A549 (cell line): ENCODE data around the gene AAR2.

ENCODE experiments used
- MAFK ChIP-seq: fragments of 450-650 bp; IDR thresholded peaks from 2 replicates; pipeline ENCODE4 v1.6.1; 2014; ENCODE audit not compliant: partially characterized antibody
- MAZ ChIP-seq: fragments of 150-350 bp; IDR thresholded peaks from 2 replicates; pipeline ENCODE4 v1.6.1; 2014; ENCODE audit warnings: antibody characterized with exemption, low read depth, low read length, borderline replicate concordance
- RFX5 ChIP-seq: fragments of 450-650 bp; IDR thresholded peaks from 2 replicates; pipeline ENCODE4 v1.7.1; 2014; ENCODE audit warnings: antibody characterized with exemption, mild to moderate bottlenecking, moderate library complexity
- TF ChIP-seq, protein P1 (sequence below): fragments of >200 bp; sonication (Bioruptor Twin); formaldehyde crosslinking; IDR thresholded peaks from 3 replicates; pipeline ENCODE4 v1.5.1; 2016
- TF ChIP-seq, protein P2 (sequence below): fragments of 150-350 bp; IDR thresholded peaks from 2 replicates; pipeline ENCODE4 v1.6.1; 2014; ENCODE audit warnings: low read depth, mild to moderate bottlenecking, low read length

- no peak for TF ChIP-seq MAFK
- TF ChIP-seq, protein P1, sequence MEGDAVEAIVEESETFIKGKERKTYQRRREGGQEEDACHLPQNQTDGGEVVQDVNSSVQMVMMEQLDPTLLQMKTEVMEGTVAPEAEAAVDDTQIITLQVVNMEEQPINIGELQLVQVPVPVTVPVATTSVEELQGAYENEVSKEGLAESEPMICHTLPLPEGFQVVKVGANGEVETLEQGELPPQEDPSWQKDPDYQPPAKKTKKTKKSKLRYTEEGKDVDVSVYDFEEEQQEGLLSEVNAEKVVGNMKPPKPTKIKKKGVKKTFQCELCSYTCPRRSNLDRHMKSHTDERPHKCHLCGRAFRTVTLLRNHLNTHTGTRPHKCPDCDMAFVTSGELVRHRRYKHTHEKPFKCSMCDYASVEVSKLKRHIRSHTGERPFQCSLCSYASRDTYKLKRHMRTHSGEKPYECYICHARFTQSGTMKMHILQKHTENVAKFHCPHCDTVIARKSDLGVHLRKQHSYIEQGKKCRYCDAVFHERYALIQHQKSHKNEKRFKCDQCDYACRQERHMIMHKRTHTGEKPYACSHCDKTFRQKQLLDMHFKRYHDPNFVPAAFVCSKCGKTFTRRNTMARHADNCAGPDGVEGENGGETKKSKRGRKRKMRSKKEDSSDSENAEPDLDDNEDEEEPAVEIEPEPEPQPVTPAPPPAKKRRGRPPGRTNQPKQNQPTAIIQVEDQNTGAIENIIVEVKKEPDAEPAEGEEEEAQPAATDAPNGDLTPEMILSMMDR = no peak
- TF ChIP-seq, protein P2, sequence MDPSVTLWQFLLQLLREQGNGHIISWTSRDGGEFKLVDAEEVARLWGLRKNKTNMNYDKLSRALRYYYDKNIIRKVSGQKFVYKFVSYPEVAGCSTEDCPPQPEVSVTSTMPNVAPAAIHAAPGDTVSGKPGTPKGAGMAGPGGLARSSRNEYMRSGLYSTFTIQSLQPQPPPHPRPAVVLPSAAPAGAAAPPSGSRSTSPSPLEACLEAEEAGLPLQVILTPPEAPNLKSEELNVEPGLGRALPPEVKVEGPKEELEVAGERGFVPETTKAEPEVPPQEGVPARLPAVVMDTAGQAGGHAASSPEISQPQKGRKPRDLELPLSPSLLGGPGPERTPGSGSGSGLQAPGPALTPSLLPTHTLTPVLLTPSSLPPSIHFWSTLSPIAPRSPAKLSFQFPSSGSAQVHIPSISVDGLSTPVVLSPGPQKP = no peak
- TF ChIP-seq MAZ = no peak
- no peak for TF ChIP-seq RFX5
These were observed 48.5 kb downstream of the AAR2 start for GRCh38 chr20:36284751-36285150.
